HG03196 (cell line): ENCODE measurements around the gene IFIT3.
A peak's percentile ranks its signal among the peaks of the same experiment; 100 is the strongest.

ENCODE experiments used
- ATAC-seq: cut with Tn5 transposase; IDR thresholded peaks from one replicate; pipeline ENCODE4 v1.9.1; 2021; ENCODE audit not compliant: unreplicated experiment

The IFIT3 gene

GRCh38 chr10:89332123-89332633, 4.4 kb downstream of the IFIT3 start:
- ATAC-seq, result peak; percentile 39

GRCh38 chr10:89335226-89335625, 7.4 kb downstream of the IFIT3 start:
- no peak for ATAC-seq

GRCh38 chr10:89336241-89336640, 8.4 kb downstream of the IFIT3 start:
- ATAC-seq, result no peak

- no peak for ATAC-seq
Measured at GRCh38 chr10:89337484-89337883, 9.7 kb downstream of the IFIT3 start.

GRCh38 chr10:89338713-89339112, 10.9 kb downstream of the IFIT3 start:
- no peak for ATAC-seq

- ATAC-seq, result no peak
Measured at GRCh38 chr10:89339875-89340274, 12.1 kb downstream of the IFIT3 start.

GRCh38 chr10:89341649-89342048, 13.9 kb downstream of the IFIT3 start:
- no peak for ATAC-seq

GRCh38 chr10:89342206-89342958, 14.6 kb downstream of the IFIT3 start:
- ATAC-seq, result no peak

- ATAC-seq, result no peak
Measured at GRCh38 chr10:89343089-89343767, 15.4 kb downstream of the IFIT3 start.

GRCh38 chr10:89344156-89344555, 16.4 kb downstream of the IFIT3 start:
- ATAC-seq, result no peak

GRCh38 chr10:89345367-89346000, 17.7 kb downstream of the IFIT3 start:
- no peak for ATAC-seq

- no peak for ATAC-seq
Measured at GRCh38 chr10:89346405-89347254, 18.8 kb downstream of the IFIT3 start.

- no peak for ATAC-seq
Measured at GRCh38 chr10:89347701-89348457, 20.1 kb downstream of the IFIT3 start.

GRCh38 chr10:89348481-89348880, 20.7 kb downstream of the IFIT3 start:
- ATAC-seq, result no peak

GRCh38 chr10:89348975-89349374, 21.2 kb downstream of the IFIT3 start:
- no peak for ATAC-seq

- ATAC-seq, result peak; percentile 24
Measured at GRCh38 chr10:89350631-89351315, 23.0 kb downstream of the IFIT3 start.

- peak; percentile 65 for ATAC-seq
Measured at GRCh38 chr10:89351412-89351779, 23.6 kb downstream of the IFIT3 start.

GRCh38 chr10:89351780-89352597, 24.2 kb downstream of the IFIT3 start:
- no peak for ATAC-seq

- ATAC-seq, result no peak
Measured at GRCh38 chr10:89352802-89353201, 25.0 kb downstream of the IFIT3 start.
